CD4-positive, alpha-beta T cell (primary cell): Measurements from ENCODE around the gene RLN1. TPM values are rescaled to one million over a fixed set of nuclear protein-coding genes. Genes with fewer than 3 reads are reported as not detected.
"Not testable (repeated sequence)": the region's sequence is repeated elsewhere in the genome, so short reads cannot be mapped to it uniquely, and the experiment has no call there.

ENCODE experiments used
- ATAC-seq: fragments of 200-7000 bp; cut with Tn5 transposase; one replicate; pipeline ENCODE4 v1.10.0; 2022; ENCODE audit warnings: mild to moderate bottlenecking; ENCODE audit not compliant: poor library complexity
- CTCF ChIA-PET: fragments of 350-600 bp; sonication (Branson Sonifier 250); formaldehyde crosslinking; loops from one replicate; lab custom pipeline; 2021; ENCODE audit warnings: antibody characterized with exemption, inconsistent platforms; lab: Charles Lee
- POLR2A ChIA-PET: fragments of 350-600 bp; sonication (Branson Sonifier 250); formaldehyde crosslinking; loops from one replicate; lab custom pipeline; 2021; ENCODE audit warnings: antibody characterized with exemption, inconsistent platforms; lab: Charles Lee
- DNase-seq, 14 experiments: peaks; one replicate each; pipeline ENCODE4 v3.0.0-alpha.2; 2013 to 2020; ENCODE audit warnings: mixed read lengths in 2 of 14
- H3K27ac ChIP-seq, 2 donors: one replicate each; pipeline versions ENCODE4 v1.5.1 to v1.7.0; 2013; ENCODE audit warnings: low read length in 2 of 2, low read depth in 1 of 2, mild to moderate bottlenecking in 1 of 2
- H3K27me3 ChIP-seq, 2 experiments: 1 replicate in 1 of 2; 2 replicates in 1 of 2; pipeline versions ENCODE4 v1.6.1 to v1.7.0; 2013; ENCODE audit warnings: low read length in 2 of 2, control low read depth in 1 of 2, mild to moderate bottlenecking in 1 of 2, moderate library complexity in 1 of 2; ENCODE audit not compliant: insufficient read depth in 2 of 2, control insufficient read depth in 1 of 2
- H3K36me3 ChIP-seq: one replicate; pipeline ENCODE4 v1.6.1; 2013; ENCODE audit warnings: low read length, control low read depth; ENCODE audit not compliant: insufficient read depth
- H3K4me1 ChIP-seq: one replicate; pipeline ENCODE4 v1.6.1; 2013; ENCODE audit warnings: low read length, control low read depth; ENCODE audit not compliant: insufficient read depth
- H3K4me3 ChIP-seq: one replicate; pipeline ENCODE4 v1.5.1; 2013; ENCODE audit warnings: mild to moderate bottlenecking, low read length, moderate library complexity
- H3K9me3 ChIP-seq, 2 experiments: 1 replicate in 1 of 2; 2 replicates in 1 of 2; pipeline versions ENCODE4 v1.6.1 to v1.7.0; 2013; ENCODE audit warnings: low read length in 2 of 2, mild to moderate bottlenecking in 2 of 2, control low read depth in 1 of 2, moderate library complexity in 1 of 2; ENCODE audit not compliant: control insufficient read depth in 1 of 2, insufficient read depth in 1 of 2
- H3K27ac Mint-ChIP-seq: one replicate; pipeline ENCODE4 v1.8.0; 2020; ENCODE audit warnings: mixed read lengths
- H3K27me3 Mint-ChIP-seq: one replicate; pipeline ENCODE4 v1.8.0; 2021; ENCODE audit warnings: mixed read lengths
- H3K36me3 Mint-ChIP-seq: one replicate; pipeline ENCODE4 v1.8.0; 2021; ENCODE audit warnings: low read depth, mixed read lengths
- H3K4me1 Mint-ChIP-seq: one replicate; pipeline ENCODE4 v1.8.0; 2021; ENCODE audit warnings: low read depth, mixed read lengths
- H3K4me3 Mint-ChIP-seq: one replicate; pipeline ENCODE4 v1.8.0; 2020; ENCODE audit warnings: mild to moderate bottlenecking, mixed read lengths
- H3K9me3 Mint-ChIP-seq: one replicate; pipeline ENCODE4 v1.8.0; 2020; ENCODE audit warnings: mixed read lengths
- CTCF ChIP-seq: fragments of 200-600 bp; IDR thresholded peaks from one replicate; pipeline ENCODE4 v1.8.0; 2022; ENCODE audit warnings: antibody characterized with exemption, mild to moderate bottlenecking
- intact Hi-C, 2 experiments: fragments of 100-400 bp; cut with DNase I in 1 of 2; cut with micrococcal nuclease in 1 of 2; formaldehyde crosslinking; loops; one replicate each; pipeline versions ENCODE4 v1.15.1 to v1.9.0; 2023 to 2025; cut with DNase I, micrococcal nuclease
- polyA plus RNA-seq, 2 donors: library from polyadenylated mRNA; unstranded; fragments of 120-200 nt; gene quantifications; one replicate each; pipeline ENCODE4 v1.2.1, GENCODE V29; 2013
- total RNA-seq, 174 experiments: library from RNA in 2 of 174; stranded (reverse) in 2 of 174; gene quantifications; one replicate each; pipeline ENCODE4 v1.2.3 and lab custom pipeline; 2021 to 2026

RLN1 gene, protein sequence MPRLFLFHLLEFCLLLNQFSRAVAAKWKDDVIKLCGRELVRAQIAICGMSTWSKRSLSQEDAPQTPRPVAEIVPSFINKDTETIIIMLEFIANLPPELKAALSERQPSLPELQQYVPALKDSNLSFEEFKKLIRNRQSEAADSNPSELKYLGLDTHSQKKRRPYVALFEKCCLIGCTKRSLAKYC
- under 1 TPM; 0.36 to 0.84 TPM for total RNA-seq
- 2.1 TPM for polyA plus RNA-seq (2013, experiment 1 of 2)
- 2.1 TPM for polyA plus RNA-seq (2013, experiment 2 of 2)
- total RNA-seq (lab: John Stamatoyannopoulos, UW): 0.06 to 4.8 (median 1.3) reads per million in 172 experiments

- peak in 6 of 14 experiments; percentile 9 to 38 (median 35) for DNase-seq
- Histone ChIP-seq H3K4me1 (peaks cover 19% of the 10 kb centered on the region), H3K4me3 (peak within 1 kb of the TSS; percentile 4)
- peak within 1 kb of the TSS; percentile 66 for H3K4me3 Mint-ChIP-seq
- ATAC-seq: peak; percentile 95
- H3K27me3 ChIP-seq, H3K9me3 Mint-ChIP-seq, H3K9me3 ChIP-seq, H3K27me3 Mint-ChIP-seq, intact Hi-C loops, CTCF ChIA-PET, H3K36me3 Mint-ChIP-seq, H3K36me3 ChIP-seq, H3K27ac ChIP-seq, POLR2A ChIA-PET: not testable (repeated sequence)
- peak within 1 kb of the TSS; percentile 74 for H3K27ac Mint-ChIP-seq
- H3K4me1 Mint-ChIP-seq: peaks cover 38% of the 10 kb centered on the region
These were observed at the start of gene RLN1 for GRCh38 chr9:5338992-5339981. Gene RLN1, minus strand, starts transcription at chr9:5339876. Its CDS starts 130 bp downstream, at chr9:5339746.

DNA sequence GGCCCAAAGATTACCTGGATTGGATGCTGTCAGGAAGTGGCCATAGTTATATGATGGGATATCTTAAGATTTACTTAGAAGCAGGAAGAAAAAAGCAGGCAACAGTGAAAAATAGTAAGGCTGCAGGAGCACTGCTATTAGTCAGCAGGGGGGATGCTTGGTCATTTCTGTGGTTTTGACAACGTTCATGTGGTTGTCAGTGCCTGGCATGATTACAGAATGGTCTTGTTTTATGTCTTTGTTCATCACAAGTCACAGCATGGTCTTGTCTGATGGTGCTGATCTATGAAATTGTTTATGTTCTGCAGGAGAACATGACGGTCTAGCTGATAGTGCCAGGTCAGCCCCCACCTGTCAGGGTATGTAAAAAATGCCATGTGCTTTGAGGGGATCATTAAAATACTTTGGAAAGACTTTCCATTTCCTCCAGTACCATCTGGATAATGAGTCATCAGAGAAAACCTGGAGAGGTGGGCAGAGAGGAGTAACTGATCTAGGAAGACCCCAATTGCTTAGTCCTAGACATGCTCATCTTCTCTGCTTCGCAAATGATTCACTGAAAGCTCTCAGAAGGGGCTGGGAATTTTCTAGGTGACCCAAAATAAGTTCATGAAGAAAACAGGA is 49.5 kb upstream of the RLN1 start:
- CTCF ChIA-PET: no interaction called here
- no peak overlapping the region for H3K4me3 Mint-ChIP-seq

GRCh38 chr9:5388026-5388819 is 48.5 kb upstream of the RLN1 start:
- H3K4me1 ChIP-seq: peaks cover 4% of the 10 kb centered on the region
- intact Hi-C loops: no loop called here
- ChIA-PET CTCF (no interaction called here), POLR2A (no interaction called here)
- no peak overlapping the region for H3K4me3 ChIP-seq
- no peaks in the 10 kb centered on the region for H3K9me3 Mint-ChIP-seq
- no peak overlapping the region for H3K27ac ChIP-seq
- ATAC-seq (no peak), DNase-seq (no peak)
- no peaks in the 10 kb centered on the region for H3K27me3 Mint-ChIP-seq
- no peak overlapping the region for H3K4me3 Mint-ChIP-seq
- H3K27ac Mint-ChIP-seq: no peak overlapping the region
- TF ChIP-seq CTCF: no peak
- H3K36me3 ChIP-seq: no peaks in the 10 kb centered on the region
- peaks cover 17% of the 10 kb centered on the region for H3K36me3 Mint-ChIP-seq
- H3K27me3 ChIP-seq: no peaks in the 10 kb centered on the region
- no peaks in the 10 kb centered on the region for H3K9me3 ChIP-seq
- H3K4me1 Mint-ChIP-seq: peaks cover 24% of the 10 kb centered on the region

More for the DNA sequence above, 49.5 kb upstream of the RLN1 start:
- Mint-ChIP-seq H3K4me1 (peaks cover 24% of the 10 kb centered on the region), H3K27ac (no peak overlapping the region), H3K27me3 (no peaks in the 10 kb centered on the region), H3K9me3 (no peaks in the 10 kb centered on the region), H3K36me3 (peaks cover 17% of the 10 kb centered on the region)
- Histone ChIP-seq H3K4me3 (no peak overlapping the region), H3K4me1 (peaks cover 4% of the 10 kb centered on the region), H3K9me3 (no peaks in the 10 kb centered on the region), H3K36me3 (no peaks in the 10 kb centered on the region), H3K27me3 (no peaks in the 10 kb centered on the region), H3K27ac (no peak overlapping the region)
- POLR2A ChIA-PET: no interaction called here
- ATAC-seq (no peak), DNase-seq (no peak)
- no peak for TF ChIP-seq CTCF
- intact Hi-C loops: no loop called here
